GM12878 (cell line): ENCODE measurements around the gene LAP3. TPM values are rescaled to one million over a fixed set of nuclear protein-coding genes. Genes with fewer than 3 reads are reported as not detected.

Experiments
- ATAC-seq: fragments of 200-7000 bp; cut with Tn5 transposase; 3 replicates; pipeline ENCODE4 v1.9.1; 2020; ENCODE audit warnings: mild to moderate bottlenecking, moderate library complexity
- BruUV-seq: library from RNA; stranded (reverse); fragments of 400-500 nt; replicated peaks from 2 replicates; lab custom pipeline; 2021; lab: Mats Ljungman, UMichigan
- CTCF ChIA-PET: fragments of 300-600 bp; sonication (Branson Sonifier 250); formaldehyde crosslinking; extraction: SDS; loops from one replicate; lab custom pipeline; 2021; ENCODE audit warnings: inconsistent platforms; lab: Yijun Ruan, JAX
- POLR2A ChIA-PET: fragments of 350-600 bp; formaldehyde crosslinking; extraction: SDS; loops from one replicate; lab custom pipeline; 2021; ENCODE audit warnings: inconsistent platforms; lab: Charles Lee
- RAD21 ChIA-PET: fragments of 300-600 bp; sonication (Branson Sonifier 250); formaldehyde crosslinking; loops from one replicate; lab custom pipeline; 2023; ENCODE audit warnings: antibody characterized with exemption; ENCODE audit not compliant: unreplicated experiment; lab: Charles Lee
- SMC1A ChIA-PET: fragments of 300-600 bp; sonication (Branson Sonifier 250); formaldehyde crosslinking; loops from one replicate; lab custom pipeline; 2023; ENCODE audit not compliant: unreplicated experiment, uncharacterized antibody; lab: Charles Lee
- DNase-seq: peaks from one replicate; pipeline ENCODE4 v3.0.0-alpha.2; 2011; ENCODE audit warnings: low read depth, low spot score
- FAIRE-seq: peaks from 3 replicates; lab custom pipeline; 2011; peaks lifted over from hg19 to GRCh38; lab: Jason Lieb, UNC
- H2AFZ ChIP-seq: 2 replicates; pipeline ENCODE4 v1.6.0; 2011; ENCODE audit warnings: low read depth, low read length, control low read depth; ENCODE audit not compliant: control insufficient read depth
- H3K27ac ChIP-seq: 2 replicates; pipeline ENCODE4 v1.5.1; 2011; ENCODE audit warnings: control low read depth; ENCODE audit not compliant: control insufficient read depth, insufficient read depth
- H3K27me3 ChIP-seq, 2 experiments: replicated peaks in 1 of 2; 2 replicates each; pipeline versions ENCODE4 v1.6.0 to v1.6.1; 2011; ENCODE audit warnings: low read length in 1 of 2; ENCODE audit not compliant: control insufficient read depth in 2 of 2, insufficient read depth in 2 of 2
- H3K36me3 ChIP-seq, 2 experiments: 2 replicates each; pipeline ENCODE4 v1.5.1; 2011; ENCODE audit warnings: low read length in 1 of 2; ENCODE audit not compliant: control insufficient read depth in 2 of 2, insufficient read depth in 2 of 2
- H3K4me1 ChIP-seq: 2 replicates; pipeline ENCODE4 v1.6.1; 2011; ENCODE audit warnings: mild to moderate bottlenecking, low read length, moderate library complexity, mixed read lengths; ENCODE audit not compliant: control insufficient read depth, insufficient read depth
- H3K4me2 ChIP-seq: 2 replicates; pipeline ENCODE4 v1.6.0; 2011; ENCODE audit warnings: control low read depth; ENCODE audit not compliant: control insufficient read depth, insufficient read depth
- H3K4me3 ChIP-seq: fragments of 200-600 bp; sonication (generic); 2 replicates; pipeline ENCODE4 v1.5.1; 2016
- H3K79me2 ChIP-seq: 2 replicates; pipeline ENCODE4 v1.6.0; 2011; ENCODE audit warnings: low read length; ENCODE audit not compliant: control insufficient read depth, insufficient read depth
- H3K9ac ChIP-seq: 2 replicates; pipeline ENCODE4 v1.8.0; 2011; ENCODE audit warnings: low read length, control low read depth, mixed read lengths; ENCODE audit not compliant: control insufficient read depth, insufficient read depth
- H3K9me3 ChIP-seq: replicated peaks from 3 replicates; pipeline ENCODE4 v1.5.1; 2011; ENCODE audit warnings: mild to moderate bottlenecking, low read length; ENCODE audit not compliant: control insufficient read depth, insufficient read depth
- H4K20me1 ChIP-seq: 2 replicates; pipeline ENCODE4 v1.6.0; 2011; ENCODE audit not compliant: control insufficient read depth, insufficient read depth
- ATF3 ChIP-seq: IDR thresholded peaks from 2 replicates; pipeline ENCODE4 v1.6.1; 2011; ENCODE audit warnings: low read depth, mild to moderate bottlenecking, low read length, moderate library complexity, borderline replicate concordance; ENCODE audit errors: extremely low read depth
- ATF7 ChIP-seq: fragments of 450-650 bp; IDR thresholded peaks from 2 replicates; pipeline ENCODE4 v1.6.1; 2016; ENCODE audit warnings: low read depth, mild to moderate bottlenecking
- BHLHE40 ChIP-seq, 2 experiments: fragments of 450-650 bp in 1 of 2; IDR thresholded peaks; 2 replicates each; pipeline ENCODE4 v1.6.1; 2011 to 2017; ENCODE audit warnings: low read depth in 2 of 2, borderline replicate concordance in 1 of 2, improper control_type of control experiment in 1 of 2, low read length in 1 of 2, mild to moderate bottlenecking in 1 of 2
- CEBPZ ChIP-seq: fragments of 150-350 bp; IDR thresholded peaks from 2 replicates; pipeline ENCODE4 v1.6.1; 2016; ENCODE audit warnings: low read depth, low read length
- E2F8 ChIP-seq: fragments of 450-650 bp; IDR thresholded peaks from 2 replicates; pipeline ENCODE4 v1.6.1; 2018; ENCODE audit warnings: mild to moderate bottlenecking, low read depth, moderate library complexity; ENCODE audit not compliant: partially characterized antibody
- RELB ChIP-seq: fragments of 450-650 bp; IDR thresholded peaks from 2 replicates; pipeline ENCODE4 v1.6.1; 2017; ENCODE audit warnings: low read depth, mild to moderate bottlenecking, moderate library complexity
- REST ChIP-seq: IDR thresholded peaks from 2 replicates; pipeline ENCODE4 v1.6.1; 2012; ENCODE audit warnings: mild to moderate bottlenecking, low read depth, low read length
- SMC3 ChIP-seq: IDR thresholded peaks from 2 replicates; pipeline ENCODE4 v1.6.1; 2011; ENCODE audit warnings: low read length, improper control_type of control experiment, borderline replicate concordance
- SP1 ChIP-seq: IDR thresholded peaks from one replicate; pipeline ENCODE4 v1.6.1; 2011; ENCODE audit warnings: low read depth, low read length
- SPI1 ChIP-seq: IDR thresholded peaks from 2 replicates; pipeline ENCODE4 v1.6.1; 2011; ENCODE audit warnings: low read depth, mild to moderate bottlenecking, low read length, moderate library complexity, borderline replicate concordance; ENCODE audit not compliant: insufficient read depth
- SRF ChIP-seq, 2 experiments: IDR thresholded peaks; 2 replicates each; pipeline ENCODE4 v1.6.1; 2011; ENCODE audit warnings: low read depth in 2 of 2, low read length in 2 of 2, mild to moderate bottlenecking in 1 of 2, moderate library complexity in 1 of 2
- in situ Hi-C: fragments of 300-500 bp; cut with MboI; formaldehyde crosslinking; loops from 9 replicates; pipeline ENCODE4 v1.14.3; 2018; ENCODE audit warnings: mixed read lengths
- intact Hi-C: fragments of 100-400 bp; cut with micrococcal nuclease; formaldehyde crosslinking; loops from one replicate; pipeline ENCODE4 v1.14.2; 2022; ENCODE audit not compliant: unreplicated experiment
- polyA plus RNA-seq, 11 experiments: library from polyadenylated mRNA; depleted of rRNA in 4 of 11; unstranded in 6 of 11; stranded (reverse) in 5 of 11; fragments of >200 nt; fragmentation: Nextera tagmentation in 4 of 11; fragmentation: Illumina TruSeq in 1 of 11; extraction: Ambion mirVana in 4 of 11; extraction: Trizol in 1 of 11; gene quantifications; 1 replicate in 1 of 11; 2 replicates in 10 of 11; pipeline versions ENCODE4 v1.2.1 to v1.2.3, GENCODE V29; 2011 to 2016; ENCODE audit warnings: inconsistent platforms in 2 of 11, missing spikeins in 2 of 11, low read depth in 1 of 11
- total RNA-seq, 4 experiments: library from RNA; depleted of rRNA in 3 of 4; stranded (reverse); fragments of >200 nt in 3 of 4; fragmentation: Illumina TruSeq in 1 of 4; extraction: Trizol in 1 of 4; gene quantifications; 2 replicates each; pipeline versions ENCODE4 v1.2.1 to v1.2.3, GENCODE V29; 2013 to 2021

The LAP3 gene
- total and polyA plus RNA-seq, 10 of the 15 experiments (the other 5 are each of a cell fraction or from before 2014, with no cell fraction given), result 134 to 249 (median 204) TPM

GRCh38 chr4:17556498-17556897, 20.5 kb upstream of the LAP3 start:
- ChIA-PET SMC1A (interaction anchor here (1.2 kb wide), 1 partner anchor 79 kb away, joined by 3 read pairs; no protein-coding TSS in a partner anchor), POLR2A (interaction anchor here (0.6 kb wide), 1 partner anchor 38 kb away, joined by 3 read pairs; no protein-coding TSS in a partner anchor), CTCF (no interaction called here), RAD21 (no interaction called here)
- ATAC-seq (no peak), FAIRE-seq (no peak), DNase-seq (no peak)
- no peaks in the 10 kb centered on the region for H3K4me1 ChIP-seq
- no peak overlapping the region for H3K4me2 ChIP-seq
- in situ Hi-C loops, result loop anchor here (10.0 kb wide), 1 partner anchor 808 kb away; no protein-coding TSS in a partner anchor
- no peaks in the 10 kb centered on the region; a peak in 1 of 4 replicates for H3K27me3 ChIP-seq
- H3K4me3 ChIP-seq, result no peak overlapping the region
- intact Hi-C loops, result no loop called here
- H3K9me3 ChIP-seq, result no peaks in the 10 kb centered on the region
- H2AFZ ChIP-seq, result no peak overlapping the region
- H3K36me3 ChIP-seq, result no peaks in the 10 kb centered on the region
- no peak overlapping the region for H3K9ac ChIP-seq
- H3K27ac ChIP-seq, result no peak overlapping the region
- no peaks in the 10 kb centered on the region for H3K79me2 ChIP-seq
- BruUV-seq, result no TSS peak
- no peaks in the 10 kb centered on the region for H4K20me1 ChIP-seq
- TF ChIP-seq RELB (no peak), ATF7 (no peak), BHLHE40 (IDR thresholded peaks at IDR 0.05; ENCODE audit: borderline replicate concordance in 1 of 2, low read depth in 2 of 2, low read length in 1 of 2) (no peak), SP1 (no peak), E2F8 (no peak), ATF3 (no peak), SPI1 (no peak), SRF (IDR thresholded peaks at IDR 0.05; ENCODE audit: low read depth in 2 of 2, low read length in 2 of 2) (no peak), CEBPZ (no peak), SMC3 (no peak), REST (no peak)
